Stomach (tissue), 4 donors: ENCODE results near the gene NCKAP5.

Source experiments
- CTCF ChIP-seq, 7 experiments: fragments of 450-650 bp in 4 of 7; fragments of 200-600 bp in 3 of 7; sonication (generic) in 3 of 7; IDR thresholded peaks; one replicate each; pipeline ENCODE4 v1.5.1; 2016 to 2019; ENCODE audit warnings: antibody characterized with exemption in 7 of 7, control low read depth in 2 of 7, mild to moderate bottlenecking in 1 of 7
- POLR2A ChIP-seq, 4 donors: fragments of 450-650 bp; IDR thresholded peaks; one replicate each; pipeline ENCODE4 v1.6.1; 2016; ENCODE audit warnings: antibody characterized with exemption in 4 of 4, control low read depth in 2 of 4, mild to moderate bottlenecking in 1 of 4, moderate library complexity in 1 of 4
- POLR2AphosphoS5 ChIP-seq, 3 donors: sonication (generic); formaldehyde crosslinking; IDR thresholded peaks; one replicate each; pipeline ENCODE4 v1.6.1; 2016; ENCODE audit warnings: antibody characterized with exemption in 3 of 3

- TF ChIP-seq POLR2A (IDR thresholded peaks at IDR 0.05) (no peak), CTCF (IDR thresholded peaks at IDR 0.05) (no peak), POLR2AphosphoS5 (IDR thresholded peaks at IDR 0.05) (no peak)
Observed at GRCh38 chr2:132779206-132779721, 789.0 kb downstream of the NCKAP5 start.
